Occipital lobe (tissue), 3 donors: ENCODE data around the gene NPEPPS. TPM values are rescaled to one million over a fixed set of nuclear protein-coding genes. Genes with fewer than 3 reads are reported as not detected.

Source experiments
- DNase-seq: peaks from one replicate; lab custom pipeline; 2025; lab: John Stamatoyannopoulos, UW
- small RNA-seq: library from RNA; depleted of rRNA; stranded (forward); fragments of <200 nt; gene quantifications from one replicate; pipeline ENCODE3, GENCODE V24; 2014
- total RNA-seq: library from RNA; depleted of rRNA; stranded (reverse); fragments of >200 nt; gene quantifications from one replicate; pipeline ENCODE4 v1.2.3, GENCODE V29; 2014

Gene NPEPPS
- total RNA-seq, 1 donor from 2014 or later, result 198 TPM

GRCh38 chr17:47663912-47664623, 133.2 kb downstream of the NPEPPS start:
- peak; percentile 35 for DNase-seq

GRCh38 chr17:47664624-47664941, 133.7 kb downstream of the NPEPPS start:
- DNase-seq, result no peak

GRCh38 chr17:47665655-47666054, 134.7 kb downstream of the NPEPPS start:
- DNase-seq, result no peak

- no peak for DNase-seq
These were observed 138.2 kb downstream of the NPEPPS start for GRCh38 chr17:47669081-47669480.

GRCh38 chr17:47670064-47670463, 139.2 kb downstream of the NPEPPS start:
- no peak for DNase-seq

Small RNA genes within 50 kb of the gene (small RNA-seq; reads per million reads assigned to genes)
- gene RF00019, result not detected

Other genes with a start within 250 kb of the NPEPPS start
- 16.8 TPM for gene EFCAB13, start 207.2 kb upstream of the NPEPPS start, total RNA-seq
- 163 TPM for gene KPNB1, start 118.8 kb downstream of the NPEPPS start, total RNA-seq
- gene TBKBP1, start 163.1 kb downstream of the NPEPPS start, total RNA-seq, result 11.5 TPM
- gene TBX21, start 202.1 kb downstream of the NPEPPS start, total RNA-seq, result not detected